ENCODE measurements around the gene KAZN. TPM values are rescaled to one million over a fixed set of nuclear protein-coding genes. Genes with fewer than 3 reads are reported as not detected.
A peak's percentile ranks its signal among the peaks of the same experiment; 100 is the strongest.

Gene KAZN
- total and polyA plus RNA-seq, 4 donors: 17.8 to 54.0 (median 38.4) TPM

DNA sequence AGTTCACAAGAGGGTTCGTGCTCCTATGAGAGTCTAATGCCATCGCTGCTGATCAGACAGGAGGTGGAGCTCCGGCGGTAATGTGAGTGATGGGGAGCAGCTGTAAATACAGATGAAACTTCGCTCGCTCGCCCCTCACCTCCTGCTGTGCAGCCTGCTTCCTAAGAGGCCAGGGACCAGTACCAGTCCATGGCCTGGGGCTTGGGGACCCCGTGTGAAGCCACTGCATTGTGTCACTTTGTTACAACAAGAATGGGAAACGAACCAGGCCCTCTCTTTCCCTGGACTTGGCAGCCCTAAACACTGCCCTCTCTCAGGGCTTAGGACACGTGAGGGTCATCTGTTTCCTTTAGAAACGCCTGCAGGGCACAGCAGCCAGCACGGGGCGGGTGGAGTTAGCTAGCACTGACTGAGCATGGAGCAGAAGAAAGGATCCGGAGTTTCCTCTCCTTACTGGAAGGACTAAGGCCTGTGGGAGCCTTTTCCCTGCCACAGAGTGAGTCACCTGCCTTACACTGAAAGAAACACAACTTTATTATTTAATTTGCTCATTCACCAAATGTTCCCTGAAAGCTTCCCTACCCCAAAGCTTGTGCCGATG, 369.9 kb downstream of the KAZN start:
- H3K27ac ChIP-seq (ENCODE audit: low read depth, low read length): no peak overlapping the region
- no peaks in the 10 kb centered on the region for H3K9me3 ChIP-seq (ENCODE audit: control insufficient read depth, insufficient read depth, low read length)
- WGBS (ENCODE audit: insufficient coverage): 36% methylated on average over 14 of the region's 15 CpGs
- peaks cover 2% of the 10 kb centered on the region for H3K36me3 ChIP-seq (ENCODE audit: control insufficient read depth, insufficient read depth, low read length)
- H3K27me3 ChIP-seq (ENCODE audit: control insufficient read depth, insufficient read depth, low read length): no peaks in the 10 kb centered on the region
- DNase-seq (ENCODE audit: low read depth in 4 of 6, low spot score in 6 of 6): peak in 2 of 6 donors; percentile 26 to 57
- peaks cover 17% of the 10 kb centered on the region for H3K4me1 ChIP-seq (ENCODE audit: control insufficient read depth, insufficient read depth, low read length)
- no peak overlapping the region for H3K4me3 ChIP-seq (ENCODE audit: low read depth, low read length)

DNA sequence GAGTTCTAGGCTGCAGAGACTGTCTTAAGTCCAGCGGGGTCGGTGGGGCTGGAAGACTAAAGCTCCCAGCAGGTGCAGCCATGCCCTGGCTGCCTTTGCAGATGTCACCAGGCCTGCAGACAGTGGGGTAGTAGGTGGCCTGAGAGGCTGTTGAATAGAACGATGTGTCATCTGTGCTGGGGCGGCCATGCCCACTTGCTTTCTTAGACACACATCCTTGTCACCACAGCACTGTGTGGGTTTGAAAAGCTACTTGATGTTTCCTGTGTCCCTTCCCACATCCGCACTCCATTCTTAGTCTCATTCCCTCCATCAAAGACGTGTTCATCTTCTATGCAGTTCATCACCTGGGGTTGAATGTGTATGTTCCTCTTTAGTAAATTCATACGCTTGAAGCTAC, 370.5 kb downstream of the KAZN start:
- peaks cover 17% of the 10 kb centered on the region for H3K4me1 ChIP-seq (ENCODE audit: control insufficient read depth, insufficient read depth, low read length)
- no peak overlapping the region for H3K27ac ChIP-seq (ENCODE audit: low read depth, low read length)
- H3K36me3 ChIP-seq (ENCODE audit: control insufficient read depth, insufficient read depth, low read length): peaks cover 2% of the 10 kb centered on the region
- H3K27me3 ChIP-seq (ENCODE audit: control insufficient read depth, insufficient read depth, low read length): no peaks in the 10 kb centered on the region
- 68% methylated on average over 3 of the region's 7 CpGs for WGBS (ENCODE audit: insufficient coverage)
- H3K9me3 ChIP-seq (ENCODE audit: control insufficient read depth, insufficient read depth, low read length): no peaks in the 10 kb centered on the region
- DNase-seq (ENCODE audit: low read depth in 4 of 6, low spot score in 6 of 6): no peak
- H3K4me3 ChIP-seq (ENCODE audit: low read depth, low read length): no peak overlapping the region

DNA sequence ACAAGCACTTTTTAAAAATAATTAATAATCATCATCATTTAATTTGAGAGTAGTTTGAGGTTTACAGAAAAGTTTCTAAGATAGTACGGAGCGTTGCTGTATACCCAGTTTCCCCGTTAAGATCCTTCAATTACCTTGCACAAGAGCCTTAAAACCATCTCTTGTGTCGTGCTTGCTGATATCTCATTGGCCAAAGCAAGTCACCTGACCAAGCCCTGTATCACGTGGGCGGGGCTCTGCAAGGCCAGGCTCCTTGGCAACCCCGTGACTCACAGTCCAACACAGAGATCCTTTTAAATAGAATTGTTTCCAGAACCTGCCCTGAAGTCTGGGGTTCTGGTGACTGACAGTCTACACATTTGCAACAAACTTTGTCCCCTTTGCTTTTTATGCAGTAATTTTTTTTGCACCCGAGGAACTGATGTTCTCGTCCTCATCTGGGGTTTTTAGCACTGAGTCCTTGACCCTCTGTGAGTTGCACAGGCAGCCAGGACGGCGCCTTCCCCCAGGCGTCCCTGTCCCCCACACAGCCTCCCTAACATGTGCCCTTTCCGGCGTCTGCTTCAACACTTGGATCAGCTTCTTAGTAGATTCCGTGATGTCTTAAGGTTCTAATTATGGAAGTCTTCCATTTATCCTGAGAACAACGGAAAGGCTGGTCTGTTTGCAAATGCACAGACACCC, 371.8 kb downstream of the KAZN start:
- H3K27me3 ChIP-seq (ENCODE audit: control insufficient read depth, insufficient read depth, low read length): no peaks in the 10 kb centered on the region
- H3K4me3 ChIP-seq (ENCODE audit: low read depth, low read length): no peak overlapping the region
- 75% methylated on average over 7 of the region's 16 CpGs for WGBS (ENCODE audit: insufficient coverage)
- no peak for DNase-seq (ENCODE audit: low read depth in 4 of 6, low spot score in 6 of 6)
- peaks cover 17% of the 10 kb centered on the region for H3K4me1 ChIP-seq (ENCODE audit: control insufficient read depth, insufficient read depth, low read length)
- H3K36me3 ChIP-seq (ENCODE audit: control insufficient read depth, insufficient read depth, low read length): peaks cover 2% of the 10 kb centered on the region
- no peaks in the 10 kb centered on the region for H3K9me3 ChIP-seq (ENCODE audit: control insufficient read depth, insufficient read depth, low read length)
- no peak overlapping the region for H3K27ac ChIP-seq (ENCODE audit: low read depth, low read length)

DNA sequence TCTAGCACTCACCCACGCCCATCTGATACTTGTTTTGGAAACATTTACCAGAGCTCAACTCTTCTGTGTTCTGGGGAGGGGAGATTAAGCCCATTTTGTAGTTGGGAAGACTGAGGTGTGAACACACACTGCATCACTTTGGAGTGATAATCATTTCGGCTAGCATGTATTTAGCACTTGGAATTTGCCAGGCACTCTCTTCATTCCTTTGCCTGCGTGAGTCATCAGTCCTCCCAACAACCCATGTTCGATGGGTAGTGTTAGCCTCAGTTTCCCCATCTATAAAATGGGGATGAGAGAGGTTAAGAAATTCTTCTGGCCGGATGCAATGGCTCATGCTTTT, 372.3 kb downstream of the KAZN start:
- no peak overlapping the region for H3K27ac ChIP-seq (ENCODE audit: low read depth, low read length)
- peaks cover 17% of the 10 kb centered on the region for H3K4me1 ChIP-seq (ENCODE audit: control insufficient read depth, insufficient read depth, low read length)

DNA sequence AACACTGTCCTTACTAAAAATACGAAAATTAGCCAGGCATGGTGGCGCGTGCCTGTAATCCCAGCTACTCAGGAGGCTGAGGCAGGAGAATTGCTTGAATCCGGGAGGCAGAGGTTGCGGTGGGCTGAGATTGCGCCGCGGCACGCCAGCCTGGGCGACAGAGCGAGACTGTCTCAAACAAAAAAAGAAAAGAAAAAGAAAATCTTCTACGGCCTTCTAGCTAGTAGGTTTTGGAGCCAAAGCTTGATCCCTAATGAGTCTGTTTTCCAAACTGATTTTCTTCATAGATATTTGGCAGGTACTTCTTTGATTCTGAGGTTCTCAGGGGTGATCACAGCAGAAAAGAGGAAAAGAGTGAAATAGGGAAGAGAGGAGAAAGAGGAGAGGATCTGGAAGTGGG, 372.7 kb downstream of the KAZN start:
- Histone ChIP-seq H3K4me1 (ENCODE audit: control insufficient read depth, insufficient read depth, low read length) (peaks cover 17% of the 10 kb centered on the region), H3K9me3 (ENCODE audit: control insufficient read depth, insufficient read depth, low read length) (no peaks in the 10 kb centered on the region), H3K27me3 (ENCODE audit: control insufficient read depth, insufficient read depth, low read length) (no peaks in the 10 kb centered on the region), H3K27ac (ENCODE audit: low read depth, low read length) (no peak overlapping the region), H3K4me3 (ENCODE audit: low read depth, low read length) (no peak overlapping the region), H3K36me3 (ENCODE audit: control insufficient read depth, insufficient read depth, low read length) (peaks cover 6% of the 10 kb centered on the region)
- 98% methylated on average over 10 of the region's 12 CpGs for WGBS (ENCODE audit: insufficient coverage)
- DNase-seq (ENCODE audit: low read depth in 4 of 6, low spot score in 6 of 6): no peak

More for the DNA sequence above, 372.3 kb downstream of the KAZN start:
- no CpG with 5 or more reads among the region's 5 CpGs for WGBS (ENCODE audit: insufficient coverage)
- Histone ChIP-seq H3K36me3 (ENCODE audit: control insufficient read depth, insufficient read depth, low read length) (peaks cover 3% of the 10 kb centered on the region), H3K27me3 (ENCODE audit: control insufficient read depth, insufficient read depth, low read length) (no peaks in the 10 kb centered on the region), H3K9me3 (ENCODE audit: control insufficient read depth, insufficient read depth, low read length) (no peaks in the 10 kb centered on the region), H3K4me3 (ENCODE audit: low read depth, low read length) (no peak overlapping the region)
- no peak for DNase-seq (ENCODE audit: low read depth in 4 of 6, low spot score in 6 of 6)

DNA sequence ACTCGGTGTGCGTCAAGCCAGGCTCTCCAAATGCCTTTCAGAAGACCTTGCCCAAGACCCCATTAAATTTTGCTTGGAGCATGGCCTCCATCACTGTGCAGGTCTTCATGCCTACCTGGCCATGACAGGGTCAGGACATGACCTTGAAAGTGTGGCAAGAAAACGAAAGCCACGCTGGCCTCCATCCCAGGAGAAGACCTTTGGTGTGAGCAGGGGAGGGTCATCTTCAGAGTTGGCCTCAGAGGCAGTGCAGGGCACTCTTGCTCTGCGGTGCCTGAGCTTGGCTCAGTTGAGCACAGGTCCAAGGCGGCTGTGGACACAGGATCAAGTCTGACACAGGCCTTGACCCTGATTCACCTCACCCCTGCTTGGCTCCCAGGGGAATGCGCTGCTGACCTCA, 373.6 kb downstream of the KAZN start:
- no peak for DNase-seq (ENCODE audit: low read depth in 4 of 6, low spot score in 6 of 6)
- H3K36me3 ChIP-seq (ENCODE audit: control insufficient read depth, insufficient read depth, low read length): peaks cover 11% of the 10 kb centered on the region
- 95% methylated on average over 6 of the region's 7 CpGs for WGBS (ENCODE audit: insufficient coverage)
- no peak overlapping the region for H3K27ac ChIP-seq (ENCODE audit: low read depth, low read length)
- peaks cover 17% of the 10 kb centered on the region for H3K4me1 ChIP-seq (ENCODE audit: control insufficient read depth, insufficient read depth, low read length)
- no peaks in the 10 kb centered on the region for H3K9me3 ChIP-seq (ENCODE audit: control insufficient read depth, insufficient read depth, low read length)
- no peak overlapping the region for H3K4me3 ChIP-seq (ENCODE audit: low read depth, low read length)
- H3K27me3 ChIP-seq (ENCODE audit: control insufficient read depth, insufficient read depth, low read length): no peaks in the 10 kb centered on the region

DNA sequence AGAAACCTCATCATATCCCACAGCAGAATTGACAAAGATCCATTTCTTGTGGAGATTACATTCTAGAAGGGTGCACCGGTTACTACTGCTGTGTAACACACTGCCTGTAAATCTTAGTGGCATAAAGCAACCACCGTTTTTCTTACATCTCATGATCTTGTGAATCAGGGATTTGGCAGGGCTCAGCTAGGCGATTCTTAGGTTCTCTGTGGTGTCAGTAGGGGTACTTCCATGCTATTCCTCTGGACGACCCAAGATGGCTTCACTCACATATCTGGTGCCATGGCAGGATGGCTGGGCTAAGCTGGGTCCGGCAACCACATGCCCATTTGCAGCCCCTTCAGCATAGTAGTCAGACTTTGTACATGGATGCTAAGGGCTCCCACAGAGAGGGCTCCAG, 375.3 kb downstream of the KAZN start:
- Histone ChIP-seq H3K4me1 (ENCODE audit: control insufficient read depth, insufficient read depth, low read length) (peaks cover 9% of the 10 kb centered on the region), H3K27ac (ENCODE audit: low read depth, low read length) (no peak overlapping the region), H3K9me3 (ENCODE audit: control insufficient read depth, insufficient read depth, low read length) (no peaks in the 10 kb centered on the region), H3K27me3 (ENCODE audit: control insufficient read depth, insufficient read depth, low read length) (no peaks in the 10 kb centered on the region), H3K4me3 (ENCODE audit: low read depth, low read length) (no peak overlapping the region), H3K36me3 (ENCODE audit: control insufficient read depth, insufficient read depth, low read length) (peaks cover 9% of the 10 kb centered on the region)
- no peak for DNase-seq (ENCODE audit: low read depth in 4 of 6, low spot score in 6 of 6)
- 96% methylated on average over 4 of the region's 5 CpGs for WGBS (ENCODE audit: insufficient coverage)

DNA sequence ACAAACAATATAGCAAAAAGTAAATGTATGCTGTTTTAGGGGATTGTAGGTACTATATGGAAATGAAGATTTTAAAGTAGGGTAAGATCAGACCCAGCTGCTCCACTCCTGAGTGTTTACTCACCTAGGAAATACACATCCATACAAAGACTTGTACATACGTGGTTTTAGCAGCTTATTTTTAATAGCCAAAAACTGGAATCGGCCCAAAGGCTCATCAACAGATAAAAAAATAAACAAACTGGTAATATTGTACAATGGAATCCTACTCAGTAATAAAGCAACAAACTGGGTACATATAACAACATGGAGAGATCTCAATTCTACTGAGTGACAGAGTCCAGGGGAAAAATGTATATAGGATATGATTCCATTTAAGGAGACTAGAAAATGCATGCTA, 375.9 kb downstream of the KAZN start:
- Histone ChIP-seq H3K27ac (ENCODE audit: low read depth, low read length) (no peak overlapping the region), H3K9me3 (ENCODE audit: control insufficient read depth, insufficient read depth, low read length) (no peaks in the 10 kb centered on the region), H3K36me3 (ENCODE audit: control insufficient read depth, insufficient read depth, low read length) (peaks cover 9% of the 10 kb centered on the region), H3K4me3 (ENCODE audit: low read depth, low read length) (no peak overlapping the region), H3K4me1 (ENCODE audit: control insufficient read depth, insufficient read depth, low read length) (peaks cover 4% of the 10 kb centered on the region), H3K27me3 (ENCODE audit: control insufficient read depth, insufficient read depth, low read length) (no peaks in the 10 kb centered on the region)
- no CpG with 5 or more reads among the region's 2 CpGs for WGBS (ENCODE audit: insufficient coverage)
- DNase-seq (ENCODE audit: low read depth in 4 of 6, low spot score in 6 of 6): no peak

DNA sequence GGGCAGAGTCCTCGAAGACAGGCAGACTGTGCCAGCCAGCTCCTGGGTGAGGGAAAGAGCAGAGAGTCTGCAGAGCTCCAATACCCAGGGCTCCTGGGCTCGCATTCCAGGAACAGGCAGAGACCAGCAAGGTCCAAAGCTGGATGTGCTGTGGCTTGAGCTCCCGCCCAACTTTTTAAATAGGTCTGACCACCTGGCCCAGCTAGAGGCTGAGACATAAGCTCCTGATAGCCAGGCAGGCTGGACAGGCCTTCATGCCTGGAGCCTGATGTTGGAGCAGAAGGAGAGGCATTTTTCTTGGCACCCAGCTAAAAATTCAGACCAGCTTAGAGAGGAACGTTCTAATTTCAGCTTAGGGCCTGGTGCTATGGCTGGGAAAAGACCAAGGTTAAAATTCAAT, 376.6 kb downstream of the KAZN start:
- H3K27me3 ChIP-seq (ENCODE audit: control insufficient read depth, insufficient read depth, low read length): no peaks in the 10 kb centered on the region
- H3K9me3 ChIP-seq (ENCODE audit: control insufficient read depth, insufficient read depth, low read length): no peaks in the 10 kb centered on the region
- 65% methylated on average over 3 of the region's 4 CpGs for WGBS (ENCODE audit: insufficient coverage)
- peaks cover 9% of the 10 kb centered on the region for H3K36me3 ChIP-seq (ENCODE audit: control insufficient read depth, insufficient read depth, low read length)
- H3K27ac ChIP-seq (ENCODE audit: low read depth, low read length): no peak overlapping the region
- no peak overlapping the region for H3K4me3 ChIP-seq (ENCODE audit: low read depth, low read length)
- peak in 1 of 6 donors; percentile 45 for DNase-seq (ENCODE audit: low read depth in 4 of 6, low spot score in 6 of 6)
- peaks cover 4% of the 10 kb centered on the region for H3K4me1 ChIP-seq (ENCODE audit: control insufficient read depth, insufficient read depth, low read length)

DNA sequence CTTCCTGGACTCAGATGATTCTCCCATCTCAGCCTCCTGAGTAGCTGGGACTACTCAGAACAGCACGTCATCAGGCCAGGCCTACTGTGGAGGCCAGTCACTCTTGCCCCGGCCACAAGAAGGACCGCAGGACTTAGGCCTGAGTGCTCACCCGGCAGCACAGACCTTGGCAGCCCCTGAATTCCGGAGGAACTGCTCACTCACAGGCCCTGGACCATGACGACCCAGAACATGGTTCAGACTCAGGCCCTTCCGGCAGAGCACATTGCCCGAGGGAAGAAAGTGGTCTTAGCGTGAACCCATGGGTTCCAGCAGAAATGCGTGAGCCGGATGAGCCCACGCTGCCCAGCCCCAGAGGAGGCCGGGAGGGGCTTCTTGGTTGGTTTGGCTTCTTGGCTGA, 377.8 kb downstream of the KAZN start:
- DNase-seq (ENCODE audit: low read depth in 4 of 6, low spot score in 6 of 6): no peak
- 94% methylated on average over 13 of the region's 13 CpGs for WGBS (ENCODE audit: insufficient coverage)
- H3K27ac ChIP-seq (ENCODE audit: low read depth, low read length): no peak overlapping the region
- H3K4me3 ChIP-seq (ENCODE audit: low read depth, low read length): no peak overlapping the region
- peaks cover 12% of the 10 kb centered on the region for H3K4me1 ChIP-seq (ENCODE audit: control insufficient read depth, insufficient read depth, low read length)
- no peaks in the 10 kb centered on the region for H3K9me3 ChIP-seq (ENCODE audit: control insufficient read depth, insufficient read depth, low read length)
- H3K27me3 ChIP-seq (ENCODE audit: control insufficient read depth, insufficient read depth, low read length): no peaks in the 10 kb centered on the region
- H3K36me3 ChIP-seq (ENCODE audit: control insufficient read depth, insufficient read depth, low read length): peaks cover 9% of the 10 kb centered on the region

All from spinal cord (tissue), 10 donors.